22Rv1 (cell line): ENCODE data around the gene FAM3D.

Source experiments
- ZFX ChIP-seq: fragments of 450-650 bp; IDR thresholded peaks from 2 replicates; pipeline ENCODE4 v1.6.1; 2017; ENCODE audit warnings: antibody characterized with exemption, borderline replicate concordance
- TF ChIP-seq, protein P1 (sequence below): fragments of 450-650 bp; IDR thresholded peaks from 2 replicates; pipeline ENCODE4 v1.5.1; 2017; ENCODE audit warnings: mild to moderate bottlenecking

DNA sequence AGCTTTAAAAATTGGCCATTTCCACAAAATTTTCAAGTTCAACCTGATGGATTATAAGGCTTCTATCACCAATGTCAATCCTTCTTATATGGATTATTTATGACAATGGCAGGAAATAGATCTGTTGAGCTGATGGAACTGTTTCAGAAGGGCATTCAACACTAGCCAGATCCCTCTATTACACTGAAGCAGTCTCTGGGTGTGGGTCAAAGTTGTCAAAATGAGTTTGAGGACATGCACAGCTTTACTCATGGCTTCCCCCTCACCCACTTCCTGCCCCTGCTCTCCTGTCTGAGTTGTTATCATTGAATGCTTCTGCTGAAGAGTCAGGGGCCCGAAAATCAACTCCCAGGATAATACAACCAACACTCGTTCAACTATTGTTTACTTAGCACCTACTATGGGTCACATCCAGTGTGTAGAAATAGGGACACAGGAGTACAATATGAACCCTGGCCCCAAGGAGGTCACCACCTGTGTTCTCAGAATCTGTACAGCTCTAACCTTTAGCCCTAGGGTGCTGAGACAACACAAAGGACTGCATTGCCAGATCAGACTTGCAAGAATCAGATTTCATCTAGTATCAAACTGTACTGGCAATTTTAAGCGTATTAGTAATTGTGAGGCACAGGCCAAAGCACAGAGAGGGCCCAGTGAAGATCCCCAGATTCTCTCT, 41.7 kb upstream of the FAM3D start:
- TF ChIP-seq, protein P1, sequence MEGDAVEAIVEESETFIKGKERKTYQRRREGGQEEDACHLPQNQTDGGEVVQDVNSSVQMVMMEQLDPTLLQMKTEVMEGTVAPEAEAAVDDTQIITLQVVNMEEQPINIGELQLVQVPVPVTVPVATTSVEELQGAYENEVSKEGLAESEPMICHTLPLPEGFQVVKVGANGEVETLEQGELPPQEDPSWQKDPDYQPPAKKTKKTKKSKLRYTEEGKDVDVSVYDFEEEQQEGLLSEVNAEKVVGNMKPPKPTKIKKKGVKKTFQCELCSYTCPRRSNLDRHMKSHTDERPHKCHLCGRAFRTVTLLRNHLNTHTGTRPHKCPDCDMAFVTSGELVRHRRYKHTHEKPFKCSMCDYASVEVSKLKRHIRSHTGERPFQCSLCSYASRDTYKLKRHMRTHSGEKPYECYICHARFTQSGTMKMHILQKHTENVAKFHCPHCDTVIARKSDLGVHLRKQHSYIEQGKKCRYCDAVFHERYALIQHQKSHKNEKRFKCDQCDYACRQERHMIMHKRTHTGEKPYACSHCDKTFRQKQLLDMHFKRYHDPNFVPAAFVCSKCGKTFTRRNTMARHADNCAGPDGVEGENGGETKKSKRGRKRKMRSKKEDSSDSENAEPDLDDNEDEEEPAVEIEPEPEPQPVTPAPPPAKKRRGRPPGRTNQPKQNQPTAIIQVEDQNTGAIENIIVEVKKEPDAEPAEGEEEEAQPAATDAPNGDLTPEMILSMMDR = no peak
- TF ChIP-seq ZFX = no peak
